Type B pancreatic cell (in vitro differentiated cells): Measurements from ENCODE around the gene TMEM163. TPM values are rescaled to one million over a fixed set of nuclear protein-coding genes. Genes with fewer than 3 reads are reported as not detected.
"Not testable (repeated sequence)": the region's sequence is repeated elsewhere in the genome, so short reads cannot be mapped to it uniquely, and the experiment has no call there.

Source experiments
- DNase-seq: peaks from one replicate; pipeline ENCODE4 v3.0.0; 2021; ENCODE audit warnings: mixed read lengths; ENCODE audit not compliant: unreplicated experiment; ENCODE audit errors: extremely low spot score
- H3K27ac Mint-ChIP-seq: 2 replicates; pipeline ENCODE4 v1.8.0; 2021; ENCODE audit warnings: mild to moderate bottlenecking, mixed read lengths
- H3K27me3 Mint-ChIP-seq: 2 replicates; pipeline ENCODE4 v1.8.0; 2021; ENCODE audit warnings: mixed read lengths
- H3K36me3 Mint-ChIP-seq: 2 replicates; pipeline ENCODE4 v1.8.0; 2021; ENCODE audit warnings: mixed read lengths
- H3K4me1 Mint-ChIP-seq: one replicate; pipeline ENCODE4 v1.8.0; 2021; ENCODE audit warnings: mixed read lengths; ENCODE audit not compliant: unreplicated experiment
- H3K4me3 Mint-ChIP-seq: 2 replicates; pipeline ENCODE4 v1.8.0; 2021; ENCODE audit warnings: mild to moderate bottlenecking, mixed read lengths
- H3K9me3 Mint-ChIP-seq: 2 replicates; pipeline ENCODE4 v1.8.0; 2021; ENCODE audit warnings: mixed read lengths
- CTCF ChIP-seq: fragments of 200-600 bp; sonication (generic); conservative IDR thresholded peaks from 2 replicates; pipeline ENCODE4 v1.5.0; 2021; ENCODE audit warnings: antibody characterized with exemption, mild to moderate bottlenecking
- total RNA-seq: library from RNA; stranded (reverse); gene quantifications from 2 replicates; pipeline ENCODE4 v1.2.1, GENCODE V29; 2021; ENCODE audit warnings: low replicate concordance

Gene TMEM163
- total RNA-seq, 1 donor from 2014 or later, result 4.0 TPM

- peaks cover 16% of the 10 kb centered on the region for H3K9me3 Mint-ChIP-seq
- no peaks in the 10 kb centered on the region for H3K27me3 Mint-ChIP-seq
- no peak for TF ChIP-seq CTCF
- DNase-seq, result no peak
- H3K36me3 Mint-ChIP-seq, result no peaks in the 10 kb centered on the region
- peak overlapping the region; percentile 7 for H3K27ac Mint-ChIP-seq
- H3K4me1 Mint-ChIP-seq, result no peaks in the 10 kb centered on the region
- no peak overlapping the region for H3K4me3 Mint-ChIP-seq
Observed at GRCh38 chr2:134591526-134591925, 127.3 kb downstream of the TMEM163 start.

GRCh38 chr2:134590679-134591078, 128.1 kb downstream of the TMEM163 start:
- H3K36me3 Mint-ChIP-seq, result no peaks in the 10 kb centered on the region
- H3K4me1 Mint-ChIP-seq, result no peaks in the 10 kb centered on the region
- TF ChIP-seq CTCF, result no peak
- DNase-seq, result no peak
- peak overlapping the region; percentile 7 for H3K27ac Mint-ChIP-seq
- no peaks in the 10 kb centered on the region for H3K27me3 Mint-ChIP-seq
- H3K4me3 Mint-ChIP-seq, result no peak overlapping the region
- H3K9me3 Mint-ChIP-seq, result peaks cover 16% of the 10 kb centered on the region

- not testable (repeated sequence) for DNase-seq, H3K4me3 Mint-ChIP-seq, H3K4me1 Mint-ChIP-seq, H3K27me3 Mint-ChIP-seq, H3K27ac Mint-ChIP-seq, H3K36me3 Mint-ChIP-seq
- H3K9me3 Mint-ChIP-seq, result peaks cover 16% of the 10 kb centered on the region
Observed at GRCh38 chr2:134589171-134590083, 129.4 kb downstream of the TMEM163 start.

GRCh38 chr2:134588556-134588955, 130.2 kb downstream of the TMEM163 start:
- H3K4me1 Mint-ChIP-seq, result no peaks in the 10 kb centered on the region
- no peak overlapping the region for H3K27ac Mint-ChIP-seq
- peaks cover 16% of the 10 kb centered on the region for H3K9me3 Mint-ChIP-seq
- no peak for TF ChIP-seq CTCF
- DNase-seq, result no peak
- H3K27me3 Mint-ChIP-seq, result no peaks in the 10 kb centered on the region
- H3K36me3 Mint-ChIP-seq, result no peaks in the 10 kb centered on the region
- no peak overlapping the region for H3K4me3 Mint-ChIP-seq

- no peak for DNase-seq
- H3K4me3 Mint-ChIP-seq, result no peak overlapping the region
- H3K9me3 Mint-ChIP-seq, result peaks cover 15% of the 10 kb centered on the region
- no peak overlapping the region for H3K27ac Mint-ChIP-seq
- H3K36me3 Mint-ChIP-seq, result no peaks in the 10 kb centered on the region
- no peaks in the 10 kb centered on the region for H3K4me1 Mint-ChIP-seq
- no peak for TF ChIP-seq CTCF
- H3K27me3 Mint-ChIP-seq, result no peaks in the 10 kb centered on the region
Observed at GRCh38 chr2:134586326-134586965, 132.4 kb downstream of the TMEM163 start.

- no peak for TF ChIP-seq CTCF
- no peaks in the 10 kb centered on the region for H3K4me1 Mint-ChIP-seq
- H3K4me3 Mint-ChIP-seq, result no peak overlapping the region
- H3K27ac Mint-ChIP-seq, result no peak overlapping the region
- no peaks in the 10 kb centered on the region for H3K27me3 Mint-ChIP-seq
- H3K9me3 Mint-ChIP-seq, result peaks cover 9% of the 10 kb centered on the region
- no peak for DNase-seq
- no peaks in the 10 kb centered on the region for H3K36me3 Mint-ChIP-seq
Observed at GRCh38 chr2:134583997-134584520, 134.7 kb downstream of the TMEM163 start.
